ENCODE results near the gene GPHA2.

The GPHA2 gene

GRCh38 chr11:64885367-64886286 is 50.1 kb downstream of the GPHA2 start:
- Mint-ChIP-seq H3K27ac (peak overlapping the region; percentile 3), H3K4me1 (peaks cover 15% of the 10 kb centered on the region), H3K36me3 (no peaks in the 10 kb centered on the region), H3K4me3 (no peak overlapping the region), H3K27me3 (no peaks in the 10 kb centered on the region), H3K9me3 (no peaks in the 10 kb centered on the region)
- ATAC-seq (ENCODE audit: low read depth) (no peak), DNase-seq (ENCODE audit: low spot score in 2 of 2) (no peak)

All from memory B cell (primary cell).